ENCODE data around the gene CACHD1. TPM values are rescaled to one million over a fixed set of nuclear protein-coding genes. Genes with fewer than 3 reads are reported as not detected.
"Not testable (repeated sequence)": the region's sequence is repeated elsewhere in the genome, so short reads cannot be mapped to it uniquely, and the experiment has no call there.

Gene CACHD1
- total RNA-seq, 1 donor from 2014 or later: not detected

DNA sequence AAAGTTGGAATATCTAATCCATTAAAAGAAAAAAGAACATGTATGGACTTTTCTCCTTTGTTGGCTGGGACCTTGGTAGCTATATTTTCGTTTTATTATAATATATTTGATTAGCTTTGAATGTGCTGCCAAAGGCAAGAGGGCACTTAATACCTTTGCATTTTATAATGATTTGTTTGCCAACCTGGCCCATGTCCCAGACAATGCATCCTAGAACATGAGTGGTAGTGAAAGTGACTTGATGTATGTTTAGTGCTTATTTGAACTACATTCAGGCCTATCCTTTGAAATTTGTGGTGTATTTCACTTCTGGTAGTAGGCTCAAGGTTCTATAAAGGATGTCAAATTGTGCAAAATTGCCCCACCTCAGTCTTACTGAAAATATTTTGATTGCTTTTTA lies 25.9 kb downstream of the CACHD1 start:
- no peak for DNase-seq (ENCODE audit: low read depth)

- no peak for DNase-seq (ENCODE audit: low read depth)
Measured at GRCh38 chr1:64496606-64497005, 26.7 kb downstream of the CACHD1 start.

- no peak for DNase-seq (ENCODE audit: low read depth)
Measured at GRCh38 chr1:64497088-64497883, 27.4 kb downstream of the CACHD1 start.

DNA sequence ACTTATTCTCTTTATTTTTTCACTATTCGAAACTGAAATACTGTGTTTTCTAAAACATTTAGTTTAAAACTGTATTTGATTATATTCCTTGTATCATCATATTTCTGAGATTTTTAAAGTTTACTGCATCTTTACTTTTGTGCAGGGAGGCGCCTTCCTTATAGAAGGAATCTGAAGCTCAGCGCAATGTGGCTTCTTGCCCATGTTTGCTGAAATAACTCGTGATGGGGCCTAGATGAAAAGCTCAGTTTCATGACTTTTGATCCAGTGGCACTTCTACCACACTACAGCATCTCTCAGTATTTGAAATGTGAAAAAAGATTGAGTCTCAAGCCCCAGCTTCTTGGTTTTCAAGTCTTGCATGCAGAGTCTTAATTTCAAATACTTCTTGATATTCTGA lies 28.4 kb downstream of the CACHD1 start:
- DNase-seq (ENCODE audit: low read depth): no peak

DNA sequence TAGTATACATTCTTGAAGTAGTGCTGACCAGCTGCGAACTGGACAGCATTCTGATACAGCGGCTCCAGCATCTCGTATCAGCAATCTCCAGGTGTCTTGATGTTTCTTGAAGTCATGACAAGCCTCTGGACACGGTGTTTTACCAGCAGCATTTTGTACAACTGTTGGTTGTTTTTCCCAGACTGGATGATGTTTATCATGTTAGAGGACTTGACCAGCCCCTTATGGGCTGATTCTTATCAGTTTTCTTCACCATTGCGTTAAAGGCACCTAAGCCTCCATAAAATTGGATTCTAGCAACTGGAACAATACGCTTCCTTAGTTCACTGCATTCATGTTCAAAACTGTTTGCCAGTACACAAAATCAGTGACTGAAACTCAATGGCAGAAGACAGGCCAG lies 29.1 kb downstream of the CACHD1 start:
- DNase-seq (ENCODE audit: low read depth): no peak

- no peak for DNase-seq (ENCODE audit: low read depth)
Measured at GRCh38 chr1:64499966-64500365, 30.0 kb downstream of the CACHD1 start.

- no peak for DNase-seq (ENCODE audit: low read depth)
Measured at GRCh38 chr1:64502083-64502482, 32.2 kb downstream of the CACHD1 start.

GRCh38 chr1:64502931-64503330 lies 33.0 kb downstream of the CACHD1 start:
- DNase-seq (ENCODE audit: low read depth): no peak

DNA sequence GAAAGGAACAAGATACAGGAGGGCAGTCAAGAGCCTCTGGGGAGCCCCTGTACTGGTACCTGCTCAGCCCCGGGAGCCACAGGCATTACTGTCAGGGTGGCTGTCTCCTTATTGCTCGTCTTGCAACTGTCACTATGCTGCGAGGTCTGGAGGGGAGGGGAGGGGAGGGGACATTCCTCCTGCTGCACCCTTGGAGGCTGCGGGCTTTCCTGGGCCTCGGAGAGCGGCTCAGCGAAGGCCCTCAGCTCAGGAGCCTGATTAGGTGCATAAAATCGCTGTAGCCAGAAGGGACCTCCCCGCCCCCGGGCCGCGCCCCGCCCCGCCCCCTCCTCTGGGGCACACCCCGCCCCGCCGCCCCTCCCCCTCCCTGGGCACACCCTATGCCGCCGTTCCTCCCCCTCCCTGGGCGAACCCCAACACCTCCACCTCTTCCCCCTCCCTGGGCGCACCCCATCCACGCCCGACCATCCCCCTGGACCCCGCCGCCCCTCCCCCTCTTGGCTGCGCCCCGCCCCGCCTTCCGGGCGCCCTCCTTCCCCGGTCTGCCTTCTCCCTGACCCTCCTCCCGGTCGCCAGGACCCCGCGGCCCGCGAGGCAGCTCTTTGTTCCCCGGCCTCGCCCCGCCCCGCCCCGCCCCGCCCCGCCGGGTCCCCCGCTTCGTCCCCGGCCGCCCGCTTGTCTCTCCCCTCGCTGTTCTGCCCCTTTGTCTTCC lies 35.5 kb downstream of the CACHD1 start:
- no peak for DNase-seq (ENCODE audit: low read depth)

DNA sequence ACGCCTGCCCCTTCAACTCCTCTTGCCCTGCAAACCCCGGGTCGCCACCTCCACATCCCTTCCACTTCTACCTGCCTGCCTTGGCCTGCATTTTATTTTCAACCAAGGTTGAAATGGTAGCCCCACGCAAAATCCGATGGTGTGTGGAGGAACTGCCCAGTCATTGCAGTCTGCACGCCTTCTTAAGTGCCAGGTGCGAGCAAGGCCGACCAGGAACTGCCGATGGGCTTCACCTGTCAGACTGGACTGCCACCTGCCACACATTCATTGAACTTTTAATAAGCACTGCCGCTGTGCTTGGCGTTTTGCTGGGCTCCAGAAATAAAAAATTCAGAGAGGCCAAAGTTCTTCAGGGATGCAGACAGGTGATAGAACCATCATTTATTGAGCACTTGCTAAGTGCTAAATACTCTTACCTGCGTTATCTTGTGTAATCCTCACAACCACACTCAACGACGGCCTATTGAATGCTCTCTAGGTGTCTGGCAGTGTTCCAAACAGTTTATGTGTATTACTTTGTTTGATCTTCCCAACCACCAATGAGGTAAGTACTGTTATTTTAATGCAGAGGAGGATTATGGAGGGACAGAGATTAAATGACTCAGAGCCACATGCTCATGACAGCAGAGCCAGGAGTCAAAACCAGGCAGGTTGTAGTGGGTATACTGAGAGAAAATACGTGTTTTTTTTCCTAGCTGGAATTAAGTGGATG lies 36.2 kb downstream of the CACHD1 start:
- no peak for DNase-seq (ENCODE audit: low read depth)

DNA sequence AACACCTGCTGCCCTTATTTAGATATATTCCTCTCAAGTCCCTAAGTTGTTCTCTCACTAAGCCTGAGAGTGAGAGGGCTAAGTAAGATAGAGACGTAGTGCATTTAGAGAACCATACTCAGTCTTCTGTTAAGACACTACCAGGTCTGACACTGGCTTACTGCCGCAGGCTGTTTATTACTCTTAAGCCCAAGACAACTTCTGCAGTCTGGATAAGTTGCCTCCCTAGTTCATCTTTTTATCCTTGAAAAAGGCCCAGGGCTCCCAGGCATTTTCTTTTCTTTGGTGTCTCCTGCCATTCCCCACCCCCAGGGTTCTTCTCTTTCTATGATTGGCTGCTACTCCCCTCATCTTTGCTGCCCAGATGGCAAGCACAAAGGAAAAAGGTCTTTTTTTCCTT lies 38.7 kb downstream of the CACHD1 start:
- DNase-seq (ENCODE audit: low read depth): no peak

- DNase-seq (ENCODE audit: low read depth): no peak
Measured at GRCh38 chr1:64511044-64511443, 41.1 kb downstream of the CACHD1 start.

DNA sequence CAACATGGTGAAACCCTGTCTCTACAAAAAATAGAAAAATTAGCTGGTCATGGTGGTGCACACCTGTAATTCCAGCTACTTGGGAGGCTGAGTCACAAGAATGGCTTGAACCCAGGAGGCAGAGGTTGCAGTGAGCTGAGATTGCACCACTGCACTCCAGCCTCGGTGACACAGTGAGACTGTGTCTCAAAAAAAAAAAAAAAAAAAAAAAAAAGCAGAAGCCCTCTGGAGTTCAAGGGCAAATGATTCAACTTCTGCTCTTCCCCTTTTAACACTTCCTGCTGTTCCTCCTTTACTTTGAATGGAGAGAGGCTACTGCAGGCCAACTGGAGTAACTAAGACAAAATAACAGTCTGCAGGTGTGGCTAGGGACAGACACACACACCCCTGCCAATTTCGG lies 42.3 kb downstream of the CACHD1 start:
- DNase-seq (ENCODE audit: low read depth): not testable (repeated sequence)

GRCh38 chr1:64513545-64513944 lies 43.6 kb downstream of the CACHD1 start:
- DNase-seq (ENCODE audit: low read depth): no peak

GRCh38 chr1:64514197-64514765 lies 44.4 kb downstream of the CACHD1 start:
- DNase-seq (ENCODE audit: low read depth): no peak

- DNase-seq (ENCODE audit: low read depth): peak; percentile 8
Measured at GRCh38 chr1:64515427-64515826, 45.5 kb downstream of the CACHD1 start.

DNA sequence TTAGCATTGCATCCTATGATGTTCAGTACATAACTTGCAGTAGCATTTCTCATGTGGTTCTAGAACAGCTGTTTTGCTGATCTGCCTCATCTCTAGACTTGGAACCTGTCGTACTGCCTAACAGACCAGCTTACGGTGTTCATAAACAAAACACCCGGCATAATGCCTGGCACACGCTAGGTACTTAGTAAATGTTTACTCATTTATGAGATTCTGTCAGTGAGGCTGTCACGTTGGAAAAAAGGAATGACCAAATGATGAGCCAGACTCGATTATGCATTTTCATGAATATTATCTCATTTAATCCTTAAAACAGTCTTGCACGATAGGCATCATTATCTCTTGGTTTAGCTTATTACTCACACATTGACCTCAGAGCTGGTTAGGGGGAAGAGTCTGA lies 46.4 kb downstream of the CACHD1 start:
- DNase-seq (ENCODE audit: low read depth): no peak

- no peak for DNase-seq (ENCODE audit: low read depth)
Measured at GRCh38 chr1:64516803-64517568, 47.1 kb downstream of the CACHD1 start.

GRCh38 chr1:64517640-64518039 lies 47.7 kb downstream of the CACHD1 start:
- DNase-seq (ENCODE audit: low read depth): no peak

DNA sequence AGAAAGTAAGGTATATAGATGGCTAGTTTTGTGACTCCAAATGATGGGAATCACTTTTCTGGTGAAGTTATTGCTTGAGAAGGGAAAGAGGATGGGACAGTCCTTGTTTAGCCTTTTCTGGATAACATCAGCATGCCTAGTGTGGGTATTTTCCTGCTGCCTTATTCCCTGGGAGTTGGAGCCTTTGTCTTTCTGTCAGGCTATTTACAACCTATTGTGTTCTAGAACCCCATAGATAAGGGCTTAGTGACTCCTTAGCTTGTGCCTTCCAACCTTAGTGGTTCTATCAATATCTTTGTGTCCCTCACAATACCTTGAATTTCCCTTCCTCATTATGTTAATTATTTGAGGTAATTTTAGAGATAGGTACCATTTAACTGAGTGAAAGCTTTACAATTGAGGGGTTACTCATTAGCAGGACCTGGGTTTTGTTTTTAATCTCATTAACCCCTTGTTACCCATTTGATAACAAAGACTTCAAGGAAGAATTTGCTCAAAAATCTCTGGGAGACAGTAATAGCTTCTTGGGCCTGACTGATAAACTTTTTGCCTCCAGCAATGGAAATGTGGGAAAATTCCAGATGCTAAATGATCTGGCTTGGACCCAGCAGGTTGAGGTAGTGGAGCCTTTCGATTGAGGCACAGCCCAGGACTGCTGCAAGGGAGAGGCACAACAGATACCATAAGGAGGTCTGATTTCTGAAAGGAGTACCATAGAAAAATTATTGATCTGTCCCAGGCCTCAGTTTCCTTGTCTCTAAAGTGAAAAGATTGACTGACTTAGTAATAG lies 49.0 kb downstream of the CACHD1 start:
- DNase-seq (ENCODE audit: low read depth): no peak

Measured in myocyte (in vitro differentiated cells).